ENCODE measurements around the gene RTN4RL1. TPM values are rescaled to one million over a fixed set of nuclear protein-coding genes. Genes with fewer than 3 reads are reported as not detected.

The RTN4RL1 gene
- total RNA-seq, 2 experiments from 2014 or later = 0.14 to 0.30 TPM

DNA sequence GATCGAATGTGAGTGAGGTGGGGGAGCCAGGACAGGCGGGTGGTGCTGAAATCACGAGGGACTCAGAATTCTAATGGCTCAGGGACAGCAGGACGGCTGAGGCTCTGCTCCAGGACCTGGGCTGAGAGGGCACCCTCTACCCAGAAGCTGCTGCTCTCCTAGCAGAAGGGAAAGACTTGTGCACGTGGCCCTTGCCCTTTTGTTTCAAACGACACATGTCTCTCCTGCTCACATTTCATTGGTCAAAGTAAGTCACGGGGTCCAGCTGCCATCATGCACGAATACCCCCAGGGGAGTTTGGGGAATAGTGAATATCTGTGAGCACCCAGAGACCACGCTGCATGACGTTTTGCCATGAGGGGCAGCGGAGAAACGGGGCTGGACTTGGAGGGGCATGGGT lies 73.2 kb downstream of the RTN4RL1 start:
- Mint-ChIP-seq H3K36me3 (ENCODE audit: low read depth) (no peaks in the 10 kb centered on the region), H3K4me3 (no peak overlapping the region), H3K4me1 (ENCODE audit: low read depth) (no peaks in the 10 kb centered on the region), H3K27me3 (ENCODE audit: low read depth) (peaks cover 2% of the 10 kb centered on the region), H3K9me3 (no peaks in the 10 kb centered on the region), H3K27ac (no peak overlapping the region)
- intact Hi-C loops (cut with micrococcal nuclease) = no loop called here
- CTCF ChIA-PET = no interaction called here
- no peak for DNase-seq

GRCh38 chr17:1949754-1950153 lies 75.4 kb downstream of the RTN4RL1 start:
- CTCF ChIA-PET = interaction anchor here (0.5 kb wide), 1 partner anchor 13 kb away, joined by 5 read pairs; no protein-coding TSS in a partner anchor
- intact Hi-C loops (cut with micrococcal nuclease) = no loop called here
- Mint-ChIP-seq H3K27me3 (ENCODE audit: low read depth) (peaks cover 2% of the 10 kb centered on the region), H3K9me3 (no peaks in the 10 kb centered on the region), H3K4me1 (ENCODE audit: low read depth) (no peaks in the 10 kb centered on the region), H3K4me3 (no peak overlapping the region), H3K27ac (no peak overlapping the region), H3K36me3 (ENCODE audit: low read depth) (no peaks in the 10 kb centered on the region)
- no peak for DNase-seq

DNA sequence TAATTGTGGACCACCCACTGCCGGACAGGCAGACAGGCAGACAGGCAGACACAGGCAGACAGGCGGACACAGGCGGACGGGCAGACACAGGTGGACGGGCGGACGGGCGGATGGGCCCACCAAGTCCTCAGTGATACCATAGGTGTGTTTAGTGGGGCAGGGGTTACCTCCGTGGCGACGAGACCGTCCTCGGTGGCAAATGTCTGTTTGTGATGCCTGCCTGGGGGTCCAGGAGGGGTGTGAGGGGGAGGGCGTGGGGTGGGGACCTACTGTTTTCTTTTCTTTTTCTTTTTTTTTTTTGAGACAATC lies 76.7 kb downstream of the RTN4RL1 start:
- H3K4me3 Mint-ChIP-seq = no peak overlapping the region
- H3K9me3 Mint-ChIP-seq = no peaks in the 10 kb centered on the region
- CTCF ChIA-PET = no interaction called here
- no peak overlapping the region for H3K27ac Mint-ChIP-seq
- no peaks in the 10 kb centered on the region for H3K4me1 Mint-ChIP-seq (ENCODE audit: low read depth)
- intact Hi-C loops (cut with micrococcal nuclease) = no loop called here
- peaks cover 2% of the 10 kb centered on the region for H3K27me3 Mint-ChIP-seq (ENCODE audit: low read depth)
- DNase-seq = no peak
- no peaks in the 10 kb centered on the region for H3K36me3 Mint-ChIP-seq (ENCODE audit: low read depth)

DNA sequence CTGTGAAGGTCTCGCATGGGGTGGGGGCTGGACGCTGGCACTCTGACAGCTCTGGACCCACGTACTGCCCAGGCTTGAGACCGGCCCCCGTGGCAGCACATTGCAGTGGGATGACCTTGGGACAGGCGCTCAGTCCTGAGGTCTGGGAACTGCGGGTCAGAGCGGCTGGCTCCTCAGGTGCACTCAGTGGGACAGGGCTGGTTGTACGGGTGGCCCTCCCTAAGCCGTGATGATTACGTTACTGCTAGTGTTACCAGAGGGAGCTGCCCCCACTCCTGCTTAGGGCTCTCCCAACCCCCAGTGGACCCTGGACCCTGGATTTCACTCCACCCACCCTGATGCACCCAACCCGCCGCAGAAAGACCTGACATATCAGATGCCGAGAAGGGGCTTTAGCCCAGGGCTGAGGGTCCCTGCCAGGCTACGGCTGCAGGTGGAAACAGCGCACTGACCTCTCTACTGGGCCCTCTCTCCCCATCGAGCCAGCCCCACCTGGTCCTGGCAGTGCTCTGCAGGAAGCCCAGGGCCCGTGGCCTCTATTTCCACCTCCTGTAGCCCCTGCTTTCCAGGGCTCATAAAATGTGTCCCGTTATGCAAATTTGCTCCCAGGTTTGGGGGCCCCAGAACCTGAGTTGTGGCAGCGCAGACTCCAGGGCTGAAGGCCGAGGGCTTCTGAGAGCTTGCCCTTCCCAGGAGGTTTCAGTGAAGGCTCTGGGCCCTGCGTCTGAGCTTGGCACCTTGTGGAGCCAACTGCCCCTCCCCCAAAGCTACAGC lies 77.2 kb downstream of the RTN4RL1 start:
- peaks cover 2% of the 10 kb centered on the region for H3K27me3 Mint-ChIP-seq (ENCODE audit: low read depth)
- CTCF ChIA-PET = no interaction called here

DNA sequence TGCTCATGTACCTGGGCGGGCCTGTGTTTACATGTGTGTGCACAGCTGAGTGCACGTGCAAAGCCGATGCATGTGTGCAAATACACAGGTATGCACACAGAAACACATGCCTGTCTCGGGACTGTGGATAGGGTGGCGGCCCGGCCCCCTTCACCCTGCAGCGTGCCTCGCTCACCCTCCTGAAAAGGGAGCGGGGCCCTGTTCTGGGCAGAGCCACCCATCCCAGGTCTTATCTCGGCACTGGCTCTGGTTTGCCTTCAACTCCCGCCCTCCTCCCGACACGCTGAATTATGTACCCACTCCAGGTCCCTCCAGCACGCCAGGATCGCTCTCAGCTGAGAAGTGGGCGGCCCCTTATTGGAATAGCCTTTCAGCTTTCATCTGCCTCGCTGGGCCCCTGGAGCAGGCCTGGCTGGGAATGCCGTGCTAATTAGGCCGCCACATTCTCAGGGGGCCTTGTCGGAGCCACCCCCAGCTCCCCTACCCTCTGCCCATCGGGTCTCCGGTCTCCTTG lies 77.8 kb downstream of the RTN4RL1 start:
- intact Hi-C loops (cut with micrococcal nuclease) = no loop called here
- Mint-ChIP-seq H3K4me3 (no peak overlapping the region), H3K36me3 (ENCODE audit: low read depth) (no peaks in the 10 kb centered on the region), H3K27ac (no peak overlapping the region), H3K9me3 (no peaks in the 10 kb centered on the region), H3K4me1 (ENCODE audit: low read depth) (no peaks in the 10 kb centered on the region), H3K27me3 (ENCODE audit: low read depth) (peaks cover 2% of the 10 kb centered on the region)
- CTCF ChIA-PET = no interaction called here
- no peak for DNase-seq

More for the DNA sequence above, 77.2 kb downstream of the RTN4RL1 start:
- H3K9me3 Mint-ChIP-seq = no peaks in the 10 kb centered on the region
- H3K36me3 Mint-ChIP-seq (ENCODE audit: low read depth) = no peaks in the 10 kb centered on the region
- H3K4me1 Mint-ChIP-seq (ENCODE audit: low read depth) = no peaks in the 10 kb centered on the region
- no peak for DNase-seq
- no peak overlapping the region for H3K4me3 Mint-ChIP-seq
- H3K27ac Mint-ChIP-seq = no peak overlapping the region
- intact Hi-C loops (cut with micrococcal nuclease) = no loop called here

- intact Hi-C loops (cut with micrococcal nuclease) = no loop called here
- H3K9me3 Mint-ChIP-seq = no peaks in the 10 kb centered on the region
- no peak overlapping the region for H3K27ac Mint-ChIP-seq
- no peak for DNase-seq
- no peaks in the 10 kb centered on the region for H3K4me1 Mint-ChIP-seq (ENCODE audit: low read depth)
- peaks cover 2% of the 10 kb centered on the region for H3K27me3 Mint-ChIP-seq (ENCODE audit: low read depth)
- H3K4me3 Mint-ChIP-seq = no peak overlapping the region
- H3K36me3 Mint-ChIP-seq (ENCODE audit: low read depth) = no peaks in the 10 kb centered on the region
- CTCF ChIA-PET = interaction anchor here (0.6 kb wide), 1 partner anchor 41 kb away, joined by 3 read pairs; no protein-coding TSS in a partner anchor
Measured at GRCh38 chr17:1946021-1946932, 78.9 kb downstream of the RTN4RL1 start.

GRCh38 chr17:1945621-1946020 lies 79.5 kb downstream of the RTN4RL1 start:
- Mint-ChIP-seq H3K27me3 (ENCODE audit: low read depth) (peaks cover 2% of the 10 kb centered on the region), H3K36me3 (ENCODE audit: low read depth) (no peaks in the 10 kb centered on the region), H3K9me3 (no peaks in the 10 kb centered on the region), H3K4me3 (no peak overlapping the region), H3K4me1 (ENCODE audit: low read depth) (no peaks in the 10 kb centered on the region), H3K27ac (no peak overlapping the region)
- intact Hi-C loops (cut with micrococcal nuclease) = no loop called here
- DNase-seq = no peak
- CTCF ChIA-PET = no interaction called here

DNA sequence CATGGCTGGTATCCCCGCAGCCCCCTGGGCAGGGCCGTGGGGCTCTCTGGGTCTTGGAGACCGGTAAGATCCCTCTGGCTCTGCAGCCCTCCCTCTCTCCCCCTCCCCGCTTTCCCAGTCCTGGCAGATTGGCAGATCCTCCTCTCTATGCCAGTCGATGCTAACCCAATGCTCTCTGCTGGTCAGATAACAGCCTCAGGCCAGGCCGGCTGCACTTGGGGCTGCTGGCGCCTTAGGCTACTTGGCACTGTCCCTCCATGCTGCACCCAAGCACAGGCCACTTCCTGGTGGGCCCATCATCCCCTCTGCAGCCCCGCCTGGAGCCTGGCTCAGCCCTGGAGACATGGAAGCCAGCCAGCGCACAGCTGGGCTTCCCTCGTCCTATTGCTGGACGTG lies 81.7 kb downstream of the RTN4RL1 start:
- Mint-ChIP-seq H3K4me3 (no peak overlapping the region), H3K4me1 (ENCODE audit: low read depth) (no peaks in the 10 kb centered on the region), H3K27ac (no peak overlapping the region), H3K9me3 (no peaks in the 10 kb centered on the region), H3K27me3 (ENCODE audit: low read depth) (no peaks in the 10 kb centered on the region), H3K36me3 (ENCODE audit: low read depth) (no peaks in the 10 kb centered on the region)
- no peak for DNase-seq
- intact Hi-C loops (cut with micrococcal nuclease) = no loop called here
- CTCF ChIA-PET = no interaction called here

GRCh38 chr17:1942666-1943435 lies 82.3 kb downstream of the RTN4RL1 start:
- no peak for DNase-seq
- Mint-ChIP-seq H3K9me3 (no peaks in the 10 kb centered on the region), H3K4me1 (ENCODE audit: low read depth) (no peaks in the 10 kb centered on the region), H3K36me3 (ENCODE audit: low read depth) (no peaks in the 10 kb centered on the region), H3K27me3 (ENCODE audit: low read depth) (no peaks in the 10 kb centered on the region), H3K27ac (no peak overlapping the region), H3K4me3 (no peak overlapping the region)
- intact Hi-C loops (cut with micrococcal nuclease) = no loop called here
- CTCF ChIA-PET = no interaction called here

DNA sequence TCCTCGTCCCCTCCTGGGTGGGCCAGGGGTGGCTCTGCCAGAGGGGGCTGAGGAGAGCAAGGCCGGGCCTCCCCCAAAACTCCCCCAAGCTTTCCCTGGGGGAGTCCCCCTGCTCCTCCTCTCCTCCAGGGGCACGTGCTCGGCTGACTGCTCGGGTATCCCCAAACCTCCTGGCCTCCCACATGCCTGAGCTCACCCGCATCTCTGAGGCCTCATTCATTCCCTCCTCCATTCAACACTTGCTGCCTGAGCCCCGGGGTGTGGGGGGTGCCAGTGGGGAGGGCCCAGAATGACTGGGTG lies 83.1 kb downstream of the RTN4RL1 start:
- no peaks in the 10 kb centered on the region for H3K27me3 Mint-ChIP-seq (ENCODE audit: low read depth)
- CTCF ChIA-PET = no interaction called here
- H3K27ac Mint-ChIP-seq = no peak overlapping the region
- H3K9me3 Mint-ChIP-seq = no peaks in the 10 kb centered on the region
- intact Hi-C loops (cut with micrococcal nuclease) = no loop called here
- no peak overlapping the region for H3K4me3 Mint-ChIP-seq
- DNase-seq = no peak
- no peaks in the 10 kb centered on the region for H3K36me3 Mint-ChIP-seq (ENCODE audit: low read depth)
- no peaks in the 10 kb centered on the region for H3K4me1 Mint-ChIP-seq (ENCODE audit: low read depth)

DNA sequence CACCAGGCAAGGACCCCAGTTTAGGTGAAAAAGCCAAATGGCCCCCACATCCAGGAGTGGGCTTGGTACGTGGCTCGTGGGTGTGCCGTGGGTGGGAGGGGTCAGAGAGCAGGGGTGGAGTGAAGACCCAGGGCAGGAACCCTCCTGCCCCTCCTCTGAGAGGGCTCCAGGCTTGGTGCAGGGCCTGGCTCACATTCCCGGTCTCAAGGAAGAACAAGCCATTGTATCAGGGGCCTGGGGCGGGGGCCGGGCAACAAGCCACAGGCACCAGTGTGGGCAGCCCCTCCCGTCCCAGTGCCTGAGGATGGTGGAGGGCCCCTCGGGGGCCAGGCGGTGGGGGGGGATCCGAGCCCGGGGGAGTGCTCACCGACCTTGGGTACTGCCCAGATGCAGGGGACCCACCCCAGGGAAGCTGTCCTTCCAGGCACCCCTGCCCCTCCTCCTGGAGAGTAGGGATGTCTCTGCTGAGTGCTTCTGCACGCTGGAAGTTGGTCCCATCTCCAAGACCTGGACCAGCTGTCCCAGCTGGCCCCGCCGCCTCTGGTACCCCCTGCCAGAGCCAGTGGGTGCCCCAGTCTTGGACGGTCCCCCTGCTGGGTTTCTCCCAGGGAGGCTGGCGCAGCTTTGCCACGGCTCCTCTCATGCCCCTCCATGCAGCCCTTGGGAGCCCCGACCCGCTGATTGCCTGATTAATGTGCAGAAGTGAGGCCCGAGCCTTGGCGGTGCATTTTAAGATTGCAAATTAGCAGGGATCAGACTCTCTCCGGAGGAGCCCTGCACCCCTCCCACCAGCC lies 83.7 kb downstream of the RTN4RL1 start:
- intact Hi-C loops (cut with micrococcal nuclease) = no loop called here
- no peaks in the 10 kb centered on the region for H3K4me1 Mint-ChIP-seq (ENCODE audit: low read depth)
- no peak for DNase-seq
- no peaks in the 10 kb centered on the region for H3K27me3 Mint-ChIP-seq (ENCODE audit: low read depth)
- H3K4me3 Mint-ChIP-seq = no peak overlapping the region
- H3K27ac Mint-ChIP-seq = no peak overlapping the region
- no peaks in the 10 kb centered on the region for H3K36me3 Mint-ChIP-seq (ENCODE audit: low read depth)
- no peaks in the 10 kb centered on the region for H3K9me3 Mint-ChIP-seq
- CTCF ChIA-PET = no interaction called here

GRCh38 chr17:1940810-1941185 lies 84.3 kb downstream of the RTN4RL1 start:
- Mint-ChIP-seq H3K36me3 (ENCODE audit: low read depth) (no peaks in the 10 kb centered on the region), H3K4me3 (no peak overlapping the region), H3K27ac (no peak overlapping the region), H3K4me1 (ENCODE audit: low read depth) (no peaks in the 10 kb centered on the region), H3K27me3 (ENCODE audit: low read depth) (no peaks in the 10 kb centered on the region), H3K9me3 (no peaks in the 10 kb centered on the region)
- DNase-seq = no peak
- intact Hi-C loops (cut with micrococcal nuclease) = no loop called here
- CTCF ChIA-PET = no interaction called here
